ENCODE measurements around the gene PDE11A.

GRCh38 chr2:177587371-177587770 lies 485.2 kb downstream of the PDE11A start:
- TF ChIP-seq CTCF (IDR thresholded peaks at IDR 0.05; ENCODE audit: low read depth, low read length) (no peak), EZH2phosphoT487 (IDR thresholded peaks at IDR 0.05; ENCODE audit: low read depth) (no peak)
